HUES48 (cell line): ENCODE results near the gene SIRT2.
A peak's percentile ranks its signal among the peaks of the same experiment; 100 is the strongest.
"Not testable (repeated sequence)": the region's sequence is repeated elsewhere in the genome, so short reads cannot be mapped to it uniquely, and the experiment has no call there.

ENCODE experiments used
- H3K27ac ChIP-seq: one replicate; pipeline ENCODE4 v1.7.0; 2013; ENCODE audit warnings: low read depth, low read length, inconsistent platforms
- H3K27me3 ChIP-seq: 2 replicates; pipeline ENCODE4 v1.6.1; 2013; ENCODE audit warnings: mild to moderate bottlenecking, low read length; ENCODE audit not compliant: control insufficient read depth, insufficient read depth
- H3K36me3 ChIP-seq: 2 replicates; pipeline ENCODE4 v1.6.1; 2013; ENCODE audit warnings: low read length; ENCODE audit not compliant: control insufficient read depth, insufficient read depth
- H3K4me1 ChIP-seq: 2 replicates; pipeline ENCODE4 v1.6.1; 2013; ENCODE audit warnings: mild to moderate bottlenecking, low read length; ENCODE audit not compliant: control insufficient read depth, insufficient read depth
- H3K4me3 ChIP-seq: 2 replicates; pipeline ENCODE4 v1.5.1; 2013; ENCODE audit warnings: mild to moderate bottlenecking, low read depth, low read length
- H3K9ac ChIP-seq: 2 replicates; pipeline ENCODE4 v1.6.1; 2013; ENCODE audit warnings: mild to moderate bottlenecking, low read depth, low read length, moderate library complexity
- H3K9me3 ChIP-seq: 2 replicates; pipeline ENCODE4 v1.6.1; 2013; ENCODE audit warnings: low read length; ENCODE audit not compliant: control insufficient read depth, insufficient read depth

The SIRT2 gene

DNA sequence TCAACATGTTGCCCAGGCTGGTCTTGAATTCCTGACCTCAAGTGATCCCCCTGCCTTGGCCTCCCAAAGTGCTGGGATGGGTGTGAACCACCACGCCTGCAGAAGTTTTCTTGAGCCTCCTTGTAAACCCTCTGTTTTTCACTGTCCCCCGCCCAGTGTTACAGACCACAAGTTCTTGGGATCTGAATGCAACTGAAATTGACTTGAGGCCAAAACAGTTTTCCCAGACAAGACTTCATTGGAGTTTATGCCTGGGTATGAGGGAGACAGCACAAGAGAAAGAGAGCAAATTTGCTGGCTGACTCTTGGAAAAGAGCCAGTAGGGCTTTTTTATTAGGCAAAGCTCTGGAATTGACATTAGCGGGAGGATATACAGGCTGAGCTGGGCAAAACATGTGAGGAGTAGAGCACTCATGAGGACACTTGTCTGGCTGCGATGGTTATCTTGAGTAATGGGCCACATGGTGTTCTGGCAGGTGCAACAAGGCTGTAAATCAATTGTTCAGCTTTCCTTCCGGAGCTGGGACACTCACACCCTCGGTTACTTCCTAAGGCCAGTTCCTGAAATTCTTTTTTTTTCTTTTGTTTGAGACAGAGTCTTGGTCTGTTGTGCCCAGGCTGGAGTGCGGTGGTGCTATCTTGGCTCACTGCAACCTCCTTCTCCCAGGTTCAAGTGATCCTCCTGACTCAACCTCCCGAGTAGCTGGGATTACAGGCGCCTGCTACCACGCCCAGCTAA lies 36.9 kb downstream of the SIRT2 start:
- Histone ChIP-seq H3K4me1 (no peaks in the 10 kb centered on the region), H3K27me3 (no peaks in the 10 kb centered on the region), H3K36me3 (no peaks in the 10 kb centered on the region), H3K4me3 (no peak overlapping the region), H3K9ac (no peak overlapping the region), H3K27ac (no peak overlapping the region), H3K9me3 (no peaks in the 10 kb centered on the region)

DNA sequence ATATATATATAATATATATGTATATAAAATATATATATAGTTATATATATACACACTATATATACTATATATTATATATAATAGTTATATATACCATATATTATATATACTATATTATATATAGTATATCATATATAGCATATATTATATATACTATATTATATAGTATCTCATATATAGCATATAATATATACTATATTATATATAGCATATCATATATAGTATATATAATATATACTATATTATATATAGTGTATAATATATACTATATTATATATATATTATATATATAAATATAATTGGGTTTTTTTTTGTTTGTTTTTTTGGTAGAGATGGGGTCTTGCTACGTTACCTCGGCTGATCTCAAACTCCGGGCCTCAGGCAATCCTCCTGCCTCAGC lies 38.0 kb downstream of the SIRT2 start:
- no peaks in the 10 kb centered on the region for H3K4me1 ChIP-seq
- H3K36me3 ChIP-seq, result no peaks in the 10 kb centered on the region
- no peak overlapping the region for H3K4me3 ChIP-seq
- peaks cover 5% of the 10 kb centered on the region; the same call in 1 of the 2 replicates for H3K9me3 ChIP-seq
- no peaks in the 10 kb centered on the region for H3K27me3 ChIP-seq
- no peak overlapping the region for H3K27ac ChIP-seq
- no peak overlapping the region for H3K9ac ChIP-seq

DNA sequence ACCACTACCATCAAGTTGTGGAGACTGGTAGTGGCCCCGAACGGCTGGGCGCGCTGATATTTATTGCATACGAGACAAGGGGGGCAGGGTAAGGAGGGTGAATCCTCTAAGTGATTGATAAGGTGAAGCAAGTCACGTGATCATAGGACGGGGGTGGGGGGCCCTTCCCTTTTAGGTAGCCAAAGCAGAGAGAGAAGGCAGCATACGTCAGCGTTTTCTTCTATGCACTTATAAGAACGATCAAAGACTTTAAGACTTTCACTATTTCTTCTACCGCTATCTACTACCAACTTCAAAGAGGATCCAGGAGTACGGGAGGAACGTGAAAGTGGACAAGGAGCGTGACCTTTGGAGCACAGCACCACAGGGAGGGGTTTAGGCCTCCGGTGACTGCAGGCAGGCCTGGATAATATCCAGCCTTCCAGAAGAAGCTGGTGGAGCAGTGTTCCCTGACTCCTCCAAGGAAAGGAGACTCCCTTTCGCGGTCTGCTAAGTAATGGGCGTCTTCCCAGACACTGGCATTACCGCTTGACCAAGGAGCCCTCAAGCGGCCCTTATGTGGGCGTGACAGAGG lies 39.7 kb downstream of the SIRT2 start:
- H3K4me1 ChIP-seq, H3K27ac ChIP-seq, H3K36me3 ChIP-seq, H3K9ac ChIP-seq, H3K4me3 ChIP-seq, H3K27me3 ChIP-seq, H3K9me3 ChIP-seq: not testable (repeated sequence)

DNA sequence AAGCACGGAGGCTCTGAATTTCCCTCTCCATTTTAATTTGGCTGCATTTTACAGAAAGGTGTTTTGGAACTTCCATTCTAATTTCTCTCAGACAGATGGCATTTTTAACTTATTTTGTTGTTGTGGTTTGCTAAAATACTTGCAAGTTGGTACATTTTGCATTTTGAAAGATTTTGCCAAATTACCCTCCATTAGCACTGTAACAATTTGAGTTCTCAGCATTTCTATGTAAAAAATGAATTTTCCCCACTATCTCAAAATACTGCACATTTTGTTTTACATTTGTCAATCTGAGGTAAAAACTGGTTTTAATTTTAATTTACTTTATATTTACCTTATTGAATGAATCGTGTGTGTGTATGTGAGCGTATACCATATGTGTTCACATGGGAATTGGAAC lies 42.6 kb downstream of the SIRT2 start:
- Histone ChIP-seq H3K27me3 (no peaks in the 10 kb centered on the region), H3K9ac (no peak overlapping the region), H3K4me1 (no peaks in the 10 kb centered on the region), H3K9me3 (peaks cover 5% of the 10 kb centered on the region; the same call in 1 of the 2 replicates), H3K4me3 (no peak overlapping the region), H3K27ac (no peak overlapping the region), H3K36me3 (no peaks in the 10 kb centered on the region)

DNA sequence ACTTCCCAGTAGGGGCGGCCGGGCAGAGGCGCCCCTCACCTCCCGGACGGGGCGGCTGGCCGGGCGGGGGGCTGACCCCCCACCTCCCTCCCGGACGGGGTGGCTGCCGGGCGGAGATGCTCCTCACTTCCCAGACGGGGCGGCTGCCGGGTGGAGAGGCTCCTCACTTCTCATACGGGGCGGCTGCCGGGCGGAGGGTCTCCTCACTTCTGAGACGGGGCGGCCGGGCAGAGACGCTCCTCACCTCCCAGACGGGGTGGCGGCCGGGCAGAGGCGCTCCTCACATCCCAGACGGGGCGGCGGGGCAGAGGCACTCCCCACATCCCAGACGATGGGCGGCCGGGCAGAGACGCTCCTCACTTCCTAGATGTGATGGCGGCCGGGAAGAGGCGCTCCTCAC lies 43.7 kb downstream of the SIRT2 start:
- H3K27ac ChIP-seq, H3K9ac ChIP-seq, H3K27me3 ChIP-seq, H3K9me3 ChIP-seq, H3K4me1 ChIP-seq, H3K36me3 ChIP-seq, H3K4me3 ChIP-seq: not testable (repeated sequence)

DNA sequence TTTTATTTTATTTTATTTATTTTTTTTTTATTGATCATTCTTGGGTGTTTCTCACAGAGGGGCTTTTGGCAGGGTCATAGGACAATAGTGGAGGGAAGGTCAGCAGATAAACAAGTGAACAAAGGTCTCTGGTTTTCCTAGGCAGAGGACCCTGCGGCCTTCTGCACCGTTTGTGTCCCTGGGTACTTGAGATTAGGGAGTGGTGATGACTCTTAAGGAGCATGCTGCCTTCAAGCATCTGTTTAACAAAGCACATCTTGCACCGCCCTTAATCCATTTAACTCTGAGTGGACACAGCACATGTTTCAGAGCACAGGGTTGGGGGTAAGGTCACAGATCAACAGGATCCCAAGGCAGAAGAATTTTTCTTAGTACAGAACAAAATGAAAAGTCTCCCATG lies 44.5 kb downstream of the SIRT2 start:
- not testable (repeated sequence) for H3K9me3 ChIP-seq, H3K27me3 ChIP-seq, H3K36me3 ChIP-seq, H3K9ac ChIP-seq, H3K4me3 ChIP-seq, H3K27ac ChIP-seq
- H3K4me1 ChIP-seq, result peaks cover 10% of the 10 kb centered on the region

DNA sequence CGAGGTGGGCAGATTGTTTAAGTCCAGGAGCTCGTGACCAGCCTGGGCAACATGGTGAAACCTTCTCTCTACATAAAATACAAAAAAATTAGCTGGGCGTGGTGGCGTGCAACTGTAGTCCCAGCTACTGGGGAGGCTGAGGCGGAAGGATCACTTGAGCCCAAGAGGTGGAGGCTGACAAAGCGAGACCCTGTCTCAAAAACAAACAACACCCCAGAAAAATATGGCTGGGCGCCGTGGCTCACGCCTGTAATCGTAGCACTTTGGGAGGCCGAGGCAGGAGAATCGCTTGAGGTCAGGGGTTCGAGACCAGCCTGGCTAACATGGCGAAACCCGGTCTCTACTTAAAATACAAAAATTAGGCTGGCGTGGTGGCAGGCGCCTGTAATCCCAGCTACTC lies 46.2 kb downstream of the SIRT2 start:
- Histone ChIP-seq H3K36me3 (peaks cover 8% of the 10 kb centered on the region; the same call in 1 of the 2 replicates), H3K4me1 (peaks cover 16% of the 10 kb centered on the region), H3K4me3 (peak overlapping the region; percentile 63), H3K27me3 (no peaks in the 10 kb centered on the region), H3K9ac (no peak overlapping the region), H3K9me3 (peaks cover 5% of the 10 kb centered on the region; the same call in 1 of the 2 replicates), H3K27ac (peak overlapping the region; percentile 100)

DNA sequence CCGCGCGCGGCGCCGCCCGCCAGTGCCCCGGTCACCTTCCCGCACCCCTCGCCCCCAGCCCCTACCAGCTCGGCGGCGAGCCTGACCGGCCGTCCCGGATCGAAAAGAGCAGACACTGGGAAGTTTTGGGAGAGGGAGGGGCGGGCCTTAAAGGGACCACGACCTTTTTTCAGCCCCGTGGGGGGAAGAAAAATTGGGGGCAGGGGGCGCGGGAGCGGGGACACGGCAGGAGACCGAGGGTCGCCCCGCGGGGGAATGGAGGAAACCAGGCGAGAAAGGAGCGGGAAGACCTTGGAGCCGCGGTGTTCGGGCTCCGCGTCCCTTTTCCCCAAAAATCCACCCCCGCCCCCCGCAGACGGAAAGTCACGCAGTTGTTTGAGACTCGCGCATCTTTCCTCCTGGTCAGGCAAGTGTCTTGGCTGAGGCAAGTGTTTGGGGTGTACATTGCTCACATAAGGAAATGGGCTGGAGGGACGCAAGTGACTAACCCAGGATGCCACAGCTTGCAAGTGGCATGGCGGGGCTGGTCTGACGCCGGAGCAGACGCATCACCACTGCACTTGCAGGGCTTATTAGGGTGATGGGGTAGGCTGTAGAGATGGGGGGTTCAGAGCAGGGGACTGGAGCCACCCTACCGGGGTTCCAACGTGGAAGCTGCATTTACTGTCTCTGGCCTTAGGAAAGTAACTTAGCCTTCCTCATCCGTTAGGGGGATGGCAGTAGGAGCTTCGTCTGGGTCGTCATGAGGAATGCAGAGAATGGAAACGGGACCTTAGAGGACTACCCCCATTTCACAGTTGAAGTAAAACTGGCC lies 47.0 kb downstream of the SIRT2 start:
- Histone ChIP-seq H3K27ac (peak overlapping the region; percentile 100), H3K4me3 (peak overlapping the region; percentile 63), H3K4me1 (peaks cover 16% of the 10 kb centered on the region), H3K27me3 (no peaks in the 10 kb centered on the region), H3K9me3 (peaks cover 5% of the 10 kb centered on the region; the same call in 1 of the 2 replicates), H3K36me3 (peaks cover 15% of the 10 kb centered on the region), H3K9ac (peak overlapping the region; percentile 64)

DNA sequence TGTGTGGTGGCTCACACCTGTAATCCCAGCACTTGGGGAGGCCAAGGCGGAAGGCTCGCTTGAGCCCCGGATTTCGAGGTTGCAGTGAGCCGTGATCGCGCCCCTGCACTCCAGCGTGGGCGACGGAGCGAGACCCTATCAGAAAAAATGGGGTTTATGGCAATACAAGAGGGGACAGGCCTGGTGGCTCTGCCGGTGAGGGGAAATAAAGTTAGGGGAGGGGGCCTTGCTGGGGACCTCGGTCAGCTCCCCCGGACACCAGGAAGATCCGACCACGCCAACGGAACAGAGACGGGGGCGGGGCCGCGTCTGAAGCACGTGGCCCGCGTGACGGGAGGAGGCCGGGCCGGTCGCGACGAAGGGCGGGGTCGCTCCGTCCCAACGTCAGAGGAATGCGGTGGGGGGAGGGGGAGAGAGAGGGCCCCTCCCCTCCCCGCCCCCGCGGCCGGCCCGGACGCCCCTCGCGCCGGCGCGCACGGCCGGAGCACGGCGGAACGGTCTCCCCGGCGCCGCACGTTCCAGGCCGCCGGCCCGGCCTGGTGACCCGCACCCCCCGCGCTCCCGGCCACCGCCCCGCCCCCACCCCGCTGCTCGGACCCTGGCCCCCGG lies 47.7 kb downstream of the SIRT2 start:
- no peaks in the 10 kb centered on the region for H3K27me3 ChIP-seq
- peak overlapping the region; percentile 64; the same call in 1 of the 2 replicates for H3K9ac ChIP-seq
- H3K36me3 ChIP-seq, result peaks cover 22% of the 10 kb centered on the region
- H3K4me3 ChIP-seq, result peak overlapping the region; percentile 63
- H3K27ac ChIP-seq, result peak overlapping the region; percentile 100
- H3K4me1 ChIP-seq, result peaks cover 16% of the 10 kb centered on the region
- peaks cover 3% of the 10 kb centered on the region; the same call in 1 of the 2 replicates for H3K9me3 ChIP-seq

DNA sequence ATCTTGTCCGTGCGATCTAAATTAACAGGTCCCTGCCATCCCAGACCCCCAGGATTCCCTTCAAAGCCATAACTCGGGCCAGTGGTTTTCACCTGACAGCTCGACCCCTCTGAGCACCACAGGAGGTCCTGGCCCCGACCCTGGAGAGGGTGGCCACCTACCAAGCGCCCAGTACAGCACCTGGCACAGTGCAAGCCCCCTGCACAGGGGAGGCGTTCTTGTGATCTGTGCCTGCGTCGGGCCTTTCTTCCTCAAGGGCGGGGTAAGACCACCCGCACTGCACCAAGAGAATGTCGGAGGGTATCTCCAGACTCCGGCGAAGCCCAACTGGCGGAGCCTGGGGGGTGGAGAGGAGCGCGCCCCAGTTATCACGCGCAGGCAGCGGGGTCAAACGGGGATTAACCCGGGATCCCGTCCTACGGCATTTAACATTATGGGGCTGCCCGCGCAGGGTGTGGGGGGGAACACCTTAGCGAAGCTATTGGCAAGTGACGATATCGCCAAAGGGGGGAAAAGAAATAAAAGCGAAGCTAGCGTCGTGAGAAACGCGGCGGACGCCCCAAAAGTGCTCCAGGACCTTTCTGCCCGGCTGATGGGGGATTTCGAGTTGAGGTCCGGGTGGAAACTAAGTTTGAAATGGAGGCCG lies 48.3 kb downstream of the SIRT2 start:
- Histone ChIP-seq H3K36me3 (peaks cover 28% of the 10 kb centered on the region), H3K4me3 (peak overlapping the region; percentile 63), H3K27ac (peak overlapping the region; percentile 100), H3K27me3 (no peaks in the 10 kb centered on the region), H3K9me3 (no peaks in the 10 kb centered on the region), H3K4me1 (peaks cover 16% of the 10 kb centered on the region), H3K9ac (peak overlapping the region; percentile 39)
